HG02884 (cell line): ENCODE results near the gene LRRTM3.

ENCODE experiments used
- ATAC-seq: cut with Tn5 transposase; IDR thresholded peaks from one replicate; pipeline ENCODE4 v1.9.1; 2021; ENCODE audit warnings: mild to moderate bottlenecking, moderate library complexity; ENCODE audit not compliant: unreplicated experiment

Gene LRRTM3

GRCh38 chr10:66931949-66932343 lies 6.1 kb downstream of the LRRTM3 start:
- no peak for ATAC-seq

GRCh38 chr10:66934711-66935110 lies 8.9 kb downstream of the LRRTM3 start:
- ATAC-seq = no peak

DNA sequence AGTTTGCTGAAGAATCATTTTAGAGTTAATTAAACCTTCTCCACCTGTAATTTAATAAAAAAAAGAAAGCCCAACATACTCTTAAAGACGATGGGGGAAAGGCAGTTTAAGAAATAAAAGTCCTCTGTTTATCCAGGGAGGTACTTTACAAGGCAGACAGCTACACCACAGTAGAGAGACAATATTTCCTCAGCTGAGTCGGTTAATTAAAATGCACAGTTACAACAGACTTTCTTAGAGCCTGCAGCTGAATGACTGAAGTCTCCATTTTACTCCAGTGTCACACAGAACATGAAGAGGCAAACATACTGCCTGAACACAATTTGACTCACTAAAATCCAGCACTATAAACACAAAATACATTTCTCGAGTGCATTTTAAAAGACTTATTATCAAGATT lies 15.1 kb downstream of the LRRTM3 start:
- ATAC-seq = no peak

DNA sequence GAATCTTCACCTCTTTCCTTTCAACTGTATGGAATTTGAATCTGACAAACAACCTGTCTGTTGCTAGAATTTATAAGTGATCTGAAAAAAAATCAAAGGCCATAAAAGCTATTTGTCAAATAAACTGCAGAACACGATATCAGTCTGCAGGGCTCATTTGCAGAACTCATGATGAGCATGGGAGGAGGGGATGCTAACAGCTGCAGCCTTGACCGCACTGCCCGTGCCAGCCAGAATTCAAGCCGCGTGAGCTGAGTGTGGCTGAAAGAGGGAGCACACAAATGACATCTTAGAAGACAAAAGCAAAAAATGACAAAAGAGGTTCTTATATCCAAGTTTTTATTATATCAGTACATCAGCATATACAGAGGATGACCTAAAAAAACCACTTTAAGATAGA lies 15.7 kb downstream of the LRRTM3 start:
- no peak for ATAC-seq

DNA sequence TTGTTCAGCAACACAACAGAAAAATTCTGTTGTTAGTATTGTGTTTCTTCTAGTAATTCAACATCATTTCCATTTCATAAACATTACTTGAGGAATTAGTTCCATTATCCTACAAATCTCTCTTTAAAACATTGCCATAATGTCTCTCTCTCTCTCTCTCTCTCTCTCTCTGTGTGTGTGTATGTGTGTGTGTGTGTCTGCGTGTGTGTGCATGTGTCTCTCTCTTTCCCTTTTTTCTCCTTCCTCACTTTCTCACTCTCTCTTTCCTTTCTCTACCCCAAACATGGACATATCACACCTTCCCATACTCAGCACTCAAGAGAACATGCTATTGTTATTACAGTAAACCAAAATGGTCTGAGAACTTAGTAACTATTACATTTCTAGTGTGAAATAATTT lies 16.6 kb downstream of the LRRTM3 start:
- no peak for ATAC-seq

DNA sequence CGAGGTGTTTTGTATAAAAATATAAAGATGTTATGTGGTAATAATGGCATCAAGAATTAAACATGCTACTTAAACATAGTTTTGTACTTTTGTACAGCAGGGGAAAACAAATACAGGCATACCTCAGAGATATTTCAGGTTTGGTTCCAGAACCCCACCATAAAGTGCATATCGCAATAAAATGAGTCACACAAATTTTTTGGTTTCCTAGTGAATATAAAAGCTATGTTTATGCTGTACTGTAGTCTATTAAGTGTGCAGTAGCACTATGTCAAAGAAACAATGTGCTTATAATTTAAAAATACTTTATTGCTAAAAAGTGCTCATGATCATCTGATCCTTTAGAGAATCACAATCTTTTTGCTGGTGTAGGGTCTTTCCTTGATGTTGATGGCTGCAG lies 17.8 kb downstream of the LRRTM3 start:
- ATAC-seq = no peak

DNA sequence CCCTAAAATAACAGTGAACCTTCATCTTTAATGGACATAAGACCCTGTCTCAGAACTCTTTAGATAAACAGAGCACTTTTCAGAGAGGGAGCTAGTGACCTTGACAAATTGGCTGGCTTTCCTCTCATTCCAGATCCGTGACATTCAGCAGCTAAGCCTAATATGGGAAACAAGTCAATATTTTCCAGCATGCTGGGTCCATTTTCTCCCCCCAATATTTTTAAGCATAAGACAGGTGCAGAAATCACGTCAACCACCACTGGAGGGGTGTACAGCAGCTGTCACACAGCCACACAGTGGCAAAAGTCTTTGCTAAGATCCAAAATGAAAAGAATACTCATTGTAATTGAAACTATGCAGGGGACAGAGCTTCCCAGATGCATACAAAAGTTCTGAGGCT lies 26.1 kb downstream of the LRRTM3 start:
- no peak for ATAC-seq

GRCh38 chr10:66958466-66958865 lies 32.6 kb downstream of the LRRTM3 start:
- ATAC-seq = no peak

- ATAC-seq = no peak
Measured at GRCh38 chr10:66964946-66965345, 39.1 kb downstream of the LRRTM3 start.

DNA sequence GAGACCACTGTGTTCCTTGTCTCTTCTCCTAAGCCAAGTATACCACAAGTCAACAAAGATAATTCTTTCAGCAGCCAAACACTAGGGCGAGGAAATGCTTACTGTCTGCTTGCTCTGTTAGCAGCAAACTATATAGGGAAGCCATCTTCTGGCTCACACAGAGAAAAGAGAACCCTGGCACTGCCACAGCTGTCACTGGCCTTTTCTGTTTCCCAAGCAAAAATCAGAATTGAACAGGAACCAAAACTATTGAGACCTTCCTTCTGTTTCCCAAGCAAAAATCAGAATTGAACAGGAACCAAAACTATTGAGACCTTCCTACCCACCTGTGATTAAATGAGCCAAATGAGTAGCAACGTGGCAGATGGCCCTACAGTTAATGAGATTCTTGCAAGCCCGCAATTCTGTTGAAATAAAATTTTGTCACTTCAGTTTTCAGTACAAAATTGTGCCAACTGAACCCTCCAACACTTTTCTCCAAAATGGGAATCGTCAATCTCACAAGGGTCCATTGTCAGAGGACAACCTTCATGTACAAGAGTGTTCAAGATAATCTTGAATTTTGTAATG lies 54.5 kb downstream of the LRRTM3 start:
- no peak for ATAC-seq

GRCh38 chr10:66981361-66982052 lies 55.7 kb downstream of the LRRTM3 start:
- no peak for ATAC-seq

DNA sequence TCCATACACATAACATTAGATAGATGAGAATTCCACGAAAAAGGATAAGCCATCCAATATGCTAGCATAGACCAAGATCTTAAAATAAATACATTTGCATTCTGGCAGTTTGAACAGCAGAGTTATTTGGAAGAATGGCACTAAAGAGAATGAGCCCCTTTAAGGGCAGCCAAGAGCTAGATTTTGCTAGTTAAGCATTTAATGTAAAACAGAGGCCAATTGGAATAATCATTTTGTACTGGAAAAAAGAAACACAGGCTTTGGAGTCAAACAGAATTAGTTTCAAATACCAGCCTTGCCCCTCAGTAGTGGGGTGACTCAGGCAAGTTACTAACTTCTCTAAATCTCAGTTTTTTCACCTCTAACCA lies 56.2 kb downstream of the LRRTM3 start:
- ATAC-seq = no peak

- no peak for ATAC-seq
Measured at GRCh38 chr10:66982792-66983474, 57.1 kb downstream of the LRRTM3 start.

- no peak for ATAC-seq
Measured at GRCh38 chr10:66983475-66983818, 57.6 kb downstream of the LRRTM3 start.

GRCh38 chr10:66990143-66990830 lies 64.5 kb downstream of the LRRTM3 start:
- ATAC-seq = no peak

DNA sequence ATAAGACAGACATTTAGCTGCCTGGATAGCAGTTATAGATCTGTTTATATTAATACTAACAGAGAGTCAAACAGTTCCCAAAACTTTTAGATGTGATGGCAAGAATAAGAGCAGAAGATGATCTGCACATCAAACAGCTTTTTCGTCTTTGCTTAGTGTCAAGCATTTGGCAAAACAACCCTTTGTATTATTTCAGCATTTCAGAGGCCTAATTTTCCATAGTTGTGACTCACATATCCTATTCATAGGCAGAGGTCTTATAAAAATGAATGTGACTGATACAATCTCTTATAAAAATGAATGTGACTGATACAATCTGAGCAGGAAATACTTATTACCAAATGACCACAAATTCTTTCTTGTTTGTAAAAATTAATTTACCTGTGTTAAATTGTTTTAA lies 71.2 kb downstream of the LRRTM3 start:
- ATAC-seq = no peak

DNA sequence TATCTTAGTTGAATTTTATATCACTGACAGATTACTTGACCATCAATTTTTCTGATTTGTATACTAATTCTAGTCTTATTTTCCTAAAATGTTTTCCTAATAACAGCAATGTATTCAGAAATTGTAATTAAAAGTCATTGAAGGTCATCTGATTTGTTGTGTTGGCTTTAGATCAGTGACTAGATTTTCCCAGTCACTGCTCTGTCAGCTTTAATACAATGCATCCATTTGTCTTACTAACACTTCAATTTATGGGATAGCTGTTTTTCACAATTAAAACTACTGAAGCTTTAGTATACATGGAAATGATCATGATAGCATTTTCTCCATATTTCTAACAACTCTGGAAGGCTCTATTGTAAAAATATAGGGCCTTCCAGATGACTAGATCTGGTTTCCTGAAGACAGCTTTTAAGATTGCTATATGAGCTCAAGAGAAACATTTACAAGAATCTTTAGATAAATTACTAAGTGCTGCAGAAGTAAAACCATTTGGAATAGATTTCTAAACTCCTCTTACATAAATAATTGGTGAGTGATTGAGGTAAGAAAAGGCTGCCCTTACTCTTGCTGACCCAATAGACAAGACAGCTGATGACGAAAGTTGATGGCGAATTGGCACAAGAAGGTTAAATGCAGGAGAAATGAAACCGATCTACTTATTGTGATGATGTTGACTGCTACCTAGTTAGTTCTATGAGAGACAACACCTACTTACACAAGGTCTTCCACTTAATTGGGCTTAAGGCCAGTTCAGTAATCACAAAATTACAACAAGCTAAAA lies 74.1 kb downstream of the LRRTM3 start:
- ATAC-seq = no peak

DNA sequence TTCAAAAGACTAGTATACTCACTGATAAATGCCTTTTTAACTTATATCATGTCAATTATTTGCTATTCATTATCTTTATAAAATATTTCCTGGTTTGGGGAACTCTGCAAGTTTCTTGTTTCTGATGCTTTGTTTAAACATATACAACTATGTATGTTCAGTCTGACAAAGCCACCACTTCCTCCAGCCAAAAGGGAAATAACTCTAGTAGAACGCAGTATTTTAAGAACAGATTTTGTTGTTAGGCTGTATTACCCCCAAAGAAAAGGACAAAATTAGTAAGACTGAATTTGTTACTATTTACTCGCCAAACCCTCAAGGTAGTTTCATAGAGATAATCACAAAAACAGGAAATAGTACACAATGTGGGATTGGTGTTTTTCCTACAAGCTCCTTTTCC lies 78.9 kb downstream of the LRRTM3 start:
- no peak for ATAC-seq

GRCh38 chr10:67005981-67006380 lies 80.1 kb downstream of the LRRTM3 start:
- no peak for ATAC-seq

DNA sequence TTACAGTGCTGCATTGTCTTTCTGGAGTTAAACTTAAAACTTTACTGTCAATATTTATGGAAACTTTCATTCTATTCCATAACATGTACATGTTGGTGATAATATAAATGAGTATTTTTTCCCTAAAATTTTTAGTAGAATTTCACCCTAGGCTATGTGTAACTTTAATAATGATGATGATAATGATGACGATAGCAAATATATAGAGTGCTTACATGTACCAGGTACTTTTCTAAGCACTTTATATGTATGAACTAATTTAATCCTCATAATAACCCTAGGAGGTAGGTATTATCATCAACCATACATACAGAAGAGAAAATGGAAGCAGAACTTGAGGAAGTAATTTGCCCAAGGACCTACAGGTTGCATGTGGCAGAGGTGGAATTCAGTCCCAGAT lies 85.6 kb downstream of the LRRTM3 start:
- ATAC-seq = no peak

- no peak for ATAC-seq
Measured at GRCh38 chr10:67011981-67012380, 86.1 kb downstream of the LRRTM3 start.
